CD4-positive, alpha-beta T cell treated with Interleukin-15 for 4 hours (primary cell): Measurements from ENCODE around the gene PCED1B.

ENCODE experiments used
- DNase-seq: peaks from one replicate; pipeline ENCODE4 v3.0.0-alpha.2; 2020; ENCODE audit warnings: low spot score

The PCED1B gene

GRCh38 chr12:47236109-47236714, 156.8 kb downstream of the PCED1B start:
- DNase-seq = no peak

GRCh38 chr12:47237751-47238211, 158.4 kb downstream of the PCED1B start:
- no peak for DNase-seq

GRCh38 chr12:47238669-47239114, 159.3 kb downstream of the PCED1B start:
- DNase-seq = no peak

DNA sequence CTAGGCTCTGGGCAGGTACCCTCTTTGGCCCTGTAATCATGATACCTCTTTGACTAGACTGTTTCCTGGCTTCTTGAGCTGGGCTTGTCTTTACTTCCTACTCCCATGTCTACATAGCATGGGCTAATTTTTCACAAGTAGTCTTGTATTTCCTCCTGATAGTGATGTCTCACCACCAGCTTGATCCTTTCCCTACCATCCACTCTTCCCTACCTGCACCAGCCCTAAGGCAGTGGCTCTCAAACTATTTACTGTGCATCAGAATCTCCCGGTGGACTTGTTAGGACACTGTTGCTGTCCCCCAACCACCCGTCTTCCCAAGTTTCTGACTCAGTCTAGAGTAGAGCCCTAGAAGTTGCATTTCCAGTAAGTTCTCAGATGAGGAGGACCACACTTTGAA, 163.0 kb downstream of the PCED1B start:
- no peak for DNase-seq

GRCh38 chr12:47244835-47245234, 165.4 kb downstream of the PCED1B start:
- no peak for DNase-seq

DNA sequence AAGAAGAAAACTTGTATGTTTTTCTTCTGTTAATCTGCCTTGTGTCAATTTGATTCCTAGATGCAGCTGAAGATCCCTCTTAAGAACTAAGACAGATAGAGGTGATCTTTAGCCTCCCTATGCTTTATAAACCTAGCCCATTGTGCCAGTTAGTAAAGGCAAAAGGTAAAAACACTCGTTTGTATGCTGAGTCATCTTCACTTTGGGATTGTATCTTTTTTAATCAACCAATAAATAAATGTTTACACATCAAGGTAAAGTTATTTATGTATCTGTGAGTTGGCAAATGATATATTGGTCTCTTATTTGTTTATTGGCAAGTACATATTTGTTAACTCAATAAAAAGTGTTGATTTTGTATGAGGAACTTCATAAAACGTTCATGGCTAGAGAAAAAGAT, 166.2 kb downstream of the PCED1B start:
- no peak for DNase-seq

DNA sequence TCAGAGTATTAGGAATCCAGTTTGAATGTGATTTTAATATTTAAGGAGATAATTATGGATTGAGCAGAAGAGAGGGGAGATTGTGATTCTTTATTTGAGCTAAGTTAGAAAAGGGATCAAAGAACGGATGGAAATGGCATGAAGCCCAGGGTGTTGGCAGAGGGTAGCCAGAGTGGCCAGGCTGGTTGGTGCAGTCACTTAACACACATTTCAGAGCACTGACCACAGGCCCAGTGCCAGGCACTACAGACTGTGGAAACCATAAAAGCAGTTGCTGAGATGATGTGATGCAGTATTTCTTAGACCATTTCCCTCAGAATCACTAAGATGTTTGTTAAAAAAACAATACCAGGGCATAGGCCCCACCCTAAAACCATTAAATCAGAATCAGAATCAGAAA, 168.0 kb downstream of the PCED1B start:
- no peak for DNase-seq

GRCh38 chr12:47249082-47249481, 169.7 kb downstream of the PCED1B start:
- DNase-seq = no peak

GRCh38 chr12:47249719-47250357, 170.4 kb downstream of the PCED1B start:
- no peak for DNase-seq

DNA sequence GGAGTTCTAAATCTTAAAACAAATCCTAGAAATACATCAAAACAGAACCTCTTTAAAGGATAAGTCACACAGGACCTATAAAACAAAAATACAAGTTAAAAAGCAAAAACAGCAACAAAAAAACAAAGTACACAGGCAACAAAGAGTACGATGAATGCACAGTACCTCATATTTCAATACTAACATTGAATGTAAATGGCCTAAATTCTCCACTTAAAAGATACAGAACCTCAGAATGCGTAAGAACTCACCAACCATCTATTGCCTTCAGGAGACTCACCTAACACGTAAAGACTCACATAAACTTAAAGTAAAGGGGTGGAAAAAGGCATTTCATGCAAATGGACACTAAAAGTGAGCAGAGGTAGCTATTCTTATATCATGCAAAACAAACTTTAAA, 172.5 kb downstream of the PCED1B start:
- no peak for DNase-seq

GRCh38 chr12:47264951-47265350, 185.5 kb downstream of the PCED1B start:
- no peak for DNase-seq

- no peak for DNase-seq
These were observed 186.0 kb downstream of the PCED1B start for GRCh38 chr12:47265391-47265790.

GRCh38 chr12:47267571-47267970, 188.2 kb downstream of the PCED1B start:
- DNase-seq = no peak

- DNase-seq = no peak
These were observed 189.4 kb downstream of the PCED1B start for GRCh38 chr12:47268501-47269454.

- DNase-seq = no peak
These were observed 190.5 kb downstream of the PCED1B start for GRCh38 chr12:47269916-47270315.

- DNase-seq = no peak
These were observed 191.6 kb downstream of the PCED1B start for GRCh38 chr12:47270782-47271664.

- no peak for DNase-seq
These were observed 192.4 kb downstream of the PCED1B start for GRCh38 chr12:47271800-47272239.

DNA sequence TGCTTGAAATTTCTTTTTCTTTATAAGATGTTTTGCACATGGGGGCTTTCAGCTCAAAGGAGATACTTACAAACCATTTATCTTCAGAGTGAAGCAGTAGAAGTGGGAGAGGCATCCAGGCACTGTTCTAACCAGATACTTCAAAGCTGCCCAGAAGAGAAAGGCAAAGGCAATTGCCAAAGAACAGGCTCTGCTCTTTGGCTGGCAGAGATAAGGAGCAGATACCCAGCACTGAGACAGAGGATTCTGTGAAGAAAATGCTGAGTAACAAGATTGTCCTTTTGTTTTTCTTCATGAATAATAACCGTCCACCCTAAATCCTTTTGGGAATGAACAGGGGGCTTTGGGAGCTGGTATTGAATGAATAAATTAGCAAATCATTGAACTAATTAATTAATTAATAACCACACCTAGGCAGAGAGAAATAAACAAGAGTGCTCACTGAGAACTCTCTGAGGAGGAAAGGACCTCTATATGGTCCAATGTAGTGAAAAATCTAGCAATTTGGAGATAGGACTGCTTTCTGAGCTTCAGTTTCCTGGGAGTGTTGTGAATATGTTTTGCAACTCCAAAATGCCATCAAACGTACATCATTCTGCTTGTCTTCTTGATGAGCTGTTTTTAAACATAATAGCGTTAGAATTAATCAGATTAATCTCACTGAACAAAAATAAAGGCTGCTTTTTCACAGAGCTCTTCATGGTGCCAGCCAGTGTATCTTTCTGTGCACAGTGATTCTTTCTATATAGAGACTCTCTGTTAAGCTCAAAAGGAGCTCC, 193.2 kb downstream of the PCED1B start:
- no peak for DNase-seq

- no peak for DNase-seq
These were observed 193.8 kb downstream of the PCED1B start for GRCh38 chr12:47273191-47273626.

GRCh38 chr12:47274760-47275159, 195.3 kb downstream of the PCED1B start:
- DNase-seq = no peak

- no peak for DNase-seq
These were observed 196.8 kb downstream of the PCED1B start for GRCh38 chr12:47276253-47276620.
